Esophagus muscularis mucosa (tissue), 4 donors: Measurements from ENCODE around the gene PDE4D. TPM values are rescaled to one million over a fixed set of nuclear protein-coding genes. Genes with fewer than 3 reads are reported as not detected.

Experiments used
- DNase-seq: peaks from one replicate; pipeline ENCODE4 v3.0.0-alpha.2; 2017; ENCODE audit errors: extremely low spot score
- H3K27ac ChIP-seq, 4 donors: fragments of 200-600 bp; sonication (generic); replicated peaks in 1 of 4; 1 replicate in 3 of 4; 2 replicates in 1 of 4; pipeline ENCODE4 v1.5.1; 2016 to 2019; ENCODE audit warnings: mild to moderate bottlenecking in 1 of 4
- H3K27me3 ChIP-seq, 4 donors: fragments of 200-600 bp; sonication (generic); one replicate each; pipeline versions ENCODE4 v1.5.1 to v1.6.0; 2016 to 2019
- H3K36me3 ChIP-seq, 4 donors: fragments of 200-600 bp; sonication (generic); one replicate each; pipeline ENCODE4 v1.5.1; 2016 to 2019
- H3K4me1 ChIP-seq, 4 donors: fragments of 200-600 bp; sonication (generic); one replicate each; pipeline ENCODE4 v1.5.1; 2016 to 2019
- H3K4me3 ChIP-seq, 4 donors: fragments of 200-600 bp; sonication (generic); 1 replicate in 2 of 4; 2 replicates in 2 of 4; pipeline ENCODE4 v1.5.1; 2016 to 2019; ENCODE audit warnings: mild to moderate bottlenecking in 4 of 4, moderate library complexity in 1 of 4
- H3K9me3 ChIP-seq, 4 donors: fragments of 200-600 bp; sonication (generic); 1 replicate in 3 of 4; 2 replicates in 1 of 4; pipeline ENCODE4 v1.5.1; 2016 to 2019
- EP300 ChIP-seq: sonication (generic); formaldehyde crosslinking; IDR thresholded peaks from one replicate; pipeline ENCODE4 v1.6.1; 2017; ENCODE audit warnings: antibody characterized with exemption
- POLR2A ChIP-seq: fragments of 450-650 bp; IDR thresholded peaks from one replicate; pipeline ENCODE4 v1.6.1; 2017; ENCODE audit warnings: antibody characterized with exemption, moderate library complexity, mild to moderate bottlenecking, low read depth
- POLR2AphosphoS5 ChIP-seq, 2 donors: sonication (generic); formaldehyde crosslinking; IDR thresholded peaks; one replicate each; pipeline ENCODE4 v1.6.1; 2017; ENCODE audit warnings: antibody characterized with exemption in 2 of 2
- WGBS: methylation state at CpG from one replicate; pipeline ENCODE4 v1.1.5; 2018; 5-methylcytosine and 5-hydroxymethylcytosine counted together
- intact Hi-C: fragments of 100-400 bp; cut with DNase I; formaldehyde crosslinking; loops from one replicate; pipeline ENCODE4 v1.15.1; 2023
- total RNA-seq, 4 donors: library from RNA; depleted of rRNA; stranded (reverse); fragments of >200 nt; gene quantifications; one replicate each; pipeline versions ENCODE4 v1.1.0 to v1.2.1, GENCODE V29; 2016
- TF ChIP-seq, protein P1 (sequence below), 3 experiments: fragments of 200-600 bp in 2 of 3; fragments of 450-650 bp in 1 of 3; sonication (generic) in 2 of 3; IDR thresholded peaks; one replicate each; pipeline ENCODE4 v1.5.1; 2017 to 2019; ENCODE audit warnings: antibody characterized with exemption in 3 of 3, mild to moderate bottlenecking in 2 of 3, moderate library complexity in 1 of 3

PDE4D gene
- total RNA-seq, 4 donors from 2014 or later: 39.2 to 87.0 (median 50.2) TPM

DNA sequence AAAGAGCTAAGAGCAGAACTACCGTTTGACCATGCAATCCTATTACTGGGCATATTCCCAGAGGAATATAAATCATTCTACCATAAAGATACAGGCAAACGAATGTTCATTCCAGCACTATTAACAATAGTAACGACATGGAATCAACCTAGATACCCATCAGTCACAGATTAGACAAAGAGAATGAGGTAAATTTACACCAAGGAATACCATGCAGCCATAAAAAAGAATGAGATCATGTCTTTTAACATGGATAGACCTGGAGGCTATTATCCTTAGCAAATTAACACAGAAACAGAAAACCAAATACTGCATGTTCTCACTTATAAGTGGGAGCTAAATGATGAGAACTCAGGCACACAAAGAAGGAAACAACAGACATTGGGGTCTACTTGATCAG lies 641.9 kb downstream of the PDE4D start:
- H3K4me3 ChIP-seq: no peak overlapping the region
- H3K9me3 ChIP-seq: no peaks in the 10 kb centered on the region
- peak overlapping the region in 2 of 4 donors; percentile 15 to 77 for H3K27ac ChIP-seq
- no peaks in the 10 kb centered on the region for H3K27me3 ChIP-seq
- TF ChIP-seq, protein P1, sequence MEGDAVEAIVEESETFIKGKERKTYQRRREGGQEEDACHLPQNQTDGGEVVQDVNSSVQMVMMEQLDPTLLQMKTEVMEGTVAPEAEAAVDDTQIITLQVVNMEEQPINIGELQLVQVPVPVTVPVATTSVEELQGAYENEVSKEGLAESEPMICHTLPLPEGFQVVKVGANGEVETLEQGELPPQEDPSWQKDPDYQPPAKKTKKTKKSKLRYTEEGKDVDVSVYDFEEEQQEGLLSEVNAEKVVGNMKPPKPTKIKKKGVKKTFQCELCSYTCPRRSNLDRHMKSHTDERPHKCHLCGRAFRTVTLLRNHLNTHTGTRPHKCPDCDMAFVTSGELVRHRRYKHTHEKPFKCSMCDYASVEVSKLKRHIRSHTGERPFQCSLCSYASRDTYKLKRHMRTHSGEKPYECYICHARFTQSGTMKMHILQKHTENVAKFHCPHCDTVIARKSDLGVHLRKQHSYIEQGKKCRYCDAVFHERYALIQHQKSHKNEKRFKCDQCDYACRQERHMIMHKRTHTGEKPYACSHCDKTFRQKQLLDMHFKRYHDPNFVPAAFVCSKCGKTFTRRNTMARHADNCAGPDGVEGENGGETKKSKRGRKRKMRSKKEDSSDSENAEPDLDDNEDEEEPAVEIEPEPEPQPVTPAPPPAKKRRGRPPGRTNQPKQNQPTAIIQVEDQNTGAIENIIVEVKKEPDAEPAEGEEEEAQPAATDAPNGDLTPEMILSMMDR (IDR thresholded peaks at IDR 0.05): no peak
- TF ChIP-seq POLR2AphosphoS5 (IDR thresholded peaks at IDR 0.05) (no peak), POLR2A (no peak), EP300 (no peak)
- 56% methylated on average over 3 of the region's 3 CpGs for WGBS
- intact Hi-C loops: no loop called here
- no peak for DNase-seq
- peaks cover 0 to 61% (median 41%) of the 10 kb centered on the region in 4 donors for H3K4me1 ChIP-seq
- H3K36me3 ChIP-seq: no peaks in the 10 kb centered on the region

- H3K4me3 ChIP-seq: no peak overlapping the region
- H3K36me3 ChIP-seq: no peaks in the 10 kb centered on the region
- intact Hi-C loops: no loop called here
- no peaks in the 10 kb centered on the region for H3K27me3 ChIP-seq
- H3K4me1 ChIP-seq: peaks cover 10 to 68% (median 41%) of the 10 kb centered on the region in 4 donors
- no peaks in the 10 kb centered on the region for H3K9me3 ChIP-seq
- TF ChIP-seq POLR2AphosphoS5 (IDR thresholded peaks at IDR 0.05): no peak
- no peak for TF ChIP-seq EP300
- no peak for TF ChIP-seq POLR2A
- TF ChIP-seq, protein P1 (IDR thresholded peaks at IDR 0.05): no peak
- 95% methylated on average over 2 of the region's 2 CpGs for WGBS
- no peak for DNase-seq
- H3K27ac ChIP-seq: peak overlapping the region in 2 of 4 donors; percentile 27 to 34
These were observed 643.8 kb downstream of the PDE4D start for GRCh38 chr5:59249726-59250125.

DNA sequence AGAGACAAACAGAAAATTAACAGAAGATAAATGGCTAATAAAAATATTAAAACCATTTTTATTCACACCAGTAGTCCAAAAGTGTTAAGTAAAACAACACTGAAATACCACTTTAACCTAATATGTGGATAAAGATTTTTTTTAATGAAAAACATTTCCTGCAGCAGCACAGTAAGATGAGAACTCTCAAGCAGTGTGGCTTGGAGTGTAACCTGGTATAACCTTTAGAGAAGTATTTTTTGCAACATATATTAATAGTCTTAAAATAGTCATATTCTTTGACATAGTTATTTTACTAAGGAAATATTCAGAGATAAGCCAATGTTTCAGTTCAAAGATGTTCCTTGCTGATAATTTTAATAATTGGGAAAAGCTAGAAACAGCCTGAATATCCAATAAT lies 644.4 kb downstream of the PDE4D start:
- no peak for TF ChIP-seq POLR2AphosphoS5 (IDR thresholded peaks at IDR 0.05)
- TF ChIP-seq, protein P1 (IDR thresholded peaks at IDR 0.05): no peak
- no peak for TF ChIP-seq EP300
- TF ChIP-seq POLR2A: no peak
- Histone ChIP-seq H3K27me3 (no peaks in the 10 kb centered on the region), H3K9me3 (no peaks in the 10 kb centered on the region), H3K36me3 (no peaks in the 10 kb centered on the region), H3K27ac (peak overlapping the region in 2 of 4 donors; percentile 27 to 57), H3K4me3 (no peak overlapping the region), H3K4me1 (peaks cover 10 to 67% (median 41%) of the 10 kb centered on the region in 4 donors)
- DNase-seq: no peak
- intact Hi-C loops: no loop called here

GRCh38 chr5:59246882-59247281 lies 646.6 kb downstream of the PDE4D start:
- TF ChIP-seq POLR2AphosphoS5 (IDR thresholded peaks at IDR 0.05): no peak
- TF ChIP-seq EP300: no peak
- TF ChIP-seq, protein P1 (IDR thresholded peaks at IDR 0.05): no peak
- TF ChIP-seq POLR2A: no peak
- Histone ChIP-seq H3K36me3 (no peaks in the 10 kb centered on the region), H3K4me1 (peaks cover 10 to 49% (median 31%) of the 10 kb centered on the region in 4 donors), H3K27ac (peak overlapping the region; percentile 40 to 74 (median 65)), H3K27me3 (no peaks in the 10 kb centered on the region), H3K4me3 (no peak overlapping the region), H3K9me3 (no peaks in the 10 kb centered on the region)
- intact Hi-C loops: no loop called here
- DNase-seq: no peak

DNA sequence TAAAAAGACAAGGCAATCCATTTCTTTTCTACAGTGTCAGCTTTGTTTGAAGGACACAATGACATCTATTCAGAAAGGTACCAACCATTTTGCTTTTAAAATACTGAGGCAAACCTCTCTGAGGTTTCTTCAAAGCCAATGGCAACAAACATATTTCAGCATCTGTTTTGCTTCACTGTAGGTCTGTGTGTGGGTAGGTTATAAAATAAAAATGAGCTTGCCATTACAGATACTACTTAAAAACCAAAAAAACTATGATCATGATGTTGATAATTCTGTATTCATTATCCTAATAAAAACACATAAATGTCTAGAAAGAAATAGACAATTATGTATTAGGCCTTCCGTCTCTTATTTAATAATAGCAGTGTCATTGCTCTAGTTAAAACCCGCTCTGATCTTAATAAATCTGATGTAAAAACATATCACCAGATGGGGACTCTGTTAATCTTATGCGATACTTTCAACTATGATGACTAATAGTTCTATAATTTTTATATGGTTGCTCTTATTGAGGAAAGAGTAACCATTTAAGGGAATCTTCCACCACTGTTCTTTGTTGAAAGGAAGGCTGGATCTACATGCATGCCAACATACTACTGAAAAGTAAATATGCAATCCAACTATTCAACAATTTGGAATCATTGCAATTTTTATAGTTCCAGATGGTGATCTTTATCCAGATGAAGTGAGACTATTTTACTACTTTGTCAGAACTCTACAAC lies 647.2 kb downstream of the PDE4D start:
- 45% methylated on average over 3 of the region's 3 CpGs for WGBS
- peaks cover 10 to 55% (median 37%) of the 10 kb centered on the region in 4 donors for H3K4me1 ChIP-seq
- H3K4me3 ChIP-seq: no peak overlapping the region
- no peaks in the 10 kb centered on the region for H3K27me3 ChIP-seq
- no peaks in the 10 kb centered on the region for H3K9me3 ChIP-seq
- H3K36me3 ChIP-seq: no peaks in the 10 kb centered on the region
- TF ChIP-seq EP300: no peak
- no peak for TF ChIP-seq POLR2AphosphoS5 (IDR thresholded peaks at IDR 0.05)
- TF ChIP-seq POLR2A: no peak
- TF ChIP-seq, protein P1 (IDR thresholded peaks at IDR 0.05): no peak
- DNase-seq: no peak
- H3K27ac ChIP-seq: peak overlapping the region; percentile 40 to 74 (median 65)
- intact Hi-C loops: no loop called here
